ENCODE results near the gene CCT7. TPM values are rescaled to one million over a fixed set of nuclear protein-coding genes. Genes with fewer than 3 reads are reported as not detected.

The CCT7 gene
- total RNA-seq, 1 donor from 2014 or later: 446 TPM

GRCh38 chr2:73291461-73292315 is 57.6 kb downstream of the CCT7 start:
- DNase-seq (ENCODE audit: low read depth, low spot score): no peak
- Mint-ChIP-seq H3K4me1 (peaks cover 7% of the 10 kb centered on the region), H3K27ac (ENCODE audit: unreplicated experiment) (no peak overlapping the region), H3K36me3 (ENCODE audit: low read depth) (no peaks in the 10 kb centered on the region), H3K4me3 (peak overlapping the region; percentile 39), H3K27me3 (ENCODE audit: low read depth) (peaks cover 98% of the 10 kb centered on the region), H3K9me3 (no peaks in the 10 kb centered on the region)
- peak; percentile 39 for TF ChIP-seq CTCF (conservative IDR thresholded peaks at IDR 0.05)

GRCh38 chr2:73292316-73292905 is 58.3 kb downstream of the CCT7 start:
- no peak for DNase-seq (ENCODE audit: low read depth, low spot score)
- Mint-ChIP-seq H3K9me3 (no peaks in the 10 kb centered on the region), H3K4me3 (no peak overlapping the region), H3K27ac (ENCODE audit: unreplicated experiment) (no peak overlapping the region), H3K36me3 (ENCODE audit: low read depth) (no peaks in the 10 kb centered on the region), H3K4me1 (peaks cover 10% of the 10 kb centered on the region), H3K27me3 (ENCODE audit: low read depth) (peaks cover 98% of the 10 kb centered on the region)
- TF ChIP-seq CTCF (conservative IDR thresholded peaks at IDR 0.05): no peak

- peaks cover 12% of the 10 kb centered on the region for H3K4me1 Mint-ChIP-seq
- H3K27me3 Mint-ChIP-seq (ENCODE audit: low read depth): peaks cover 98% of the 10 kb centered on the region
- no peaks in the 10 kb centered on the region for H3K36me3 Mint-ChIP-seq (ENCODE audit: low read depth)
- no peak for TF ChIP-seq CTCF (conservative IDR thresholded peaks at IDR 0.05)
- no peak overlapping the region for H3K27ac Mint-ChIP-seq (ENCODE audit: unreplicated experiment)
- H3K9me3 Mint-ChIP-seq: no peaks in the 10 kb centered on the region
- H3K4me3 Mint-ChIP-seq: no peak overlapping the region
- no peak for DNase-seq (ENCODE audit: low read depth, low spot score)
Measured at GRCh38 chr2:73292906-73293533, 58.9 kb downstream of the CCT7 start.

DNA sequence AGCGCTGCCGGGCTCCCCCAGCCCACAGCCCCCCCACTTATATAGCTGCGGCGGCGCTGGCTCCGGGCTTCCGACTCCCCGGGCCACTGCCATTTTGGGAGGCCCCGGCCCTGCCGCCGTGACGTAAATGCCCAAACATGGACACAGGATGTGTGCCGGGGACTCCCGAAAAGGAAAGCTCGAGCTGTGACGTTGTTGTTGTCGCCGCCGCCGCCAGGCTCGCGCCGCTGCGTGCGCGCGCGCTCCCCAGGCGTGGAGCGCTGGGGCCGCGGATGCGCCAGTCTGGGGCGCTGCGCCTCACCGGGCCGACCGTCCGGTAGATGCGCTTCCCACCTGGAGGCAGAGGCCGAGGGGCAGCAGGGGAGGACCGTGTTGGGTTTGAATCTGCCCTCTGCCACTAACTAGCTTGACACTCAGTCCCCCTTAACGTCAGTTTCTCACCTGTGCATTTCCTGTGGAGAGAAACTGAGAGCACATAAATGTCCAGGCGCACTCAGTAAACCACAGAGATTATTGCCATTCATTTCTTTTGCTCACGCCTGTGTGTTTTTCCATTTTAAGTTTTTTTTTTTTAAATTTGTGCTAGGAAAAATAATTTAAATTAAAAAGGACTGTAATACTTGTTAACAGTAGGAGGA is 59.5 kb downstream of the CCT7 start, which contains the start of gene EGR4:
Gene EGR4, minus strand, starts transcription at position 15 of the 638 bp plus-strand sequence. CDS start 231 bp downstream, outside the sequence.
- Mint-ChIP-seq H3K4me1 (peaks cover 12% of the 10 kb centered on the region), H3K36me3 (ENCODE audit: low read depth) (no peaks in the 10 kb centered on the region), H3K27me3 (ENCODE audit: low read depth) (peaks cover 97% of the 10 kb centered on the region), H3K27ac (ENCODE audit: unreplicated experiment) (no peak within 1 kb of the TSS), H3K4me3 (peak within 1 kb of the TSS; percentile 25), H3K9me3 (no peaks in the 10 kb centered on the region)
- peak; percentile 36 for DNase-seq (ENCODE audit: low read depth, low spot score)
- peak; percentile 20 for TF ChIP-seq CTCF (conservative IDR thresholded peaks at IDR 0.05)

DNA sequence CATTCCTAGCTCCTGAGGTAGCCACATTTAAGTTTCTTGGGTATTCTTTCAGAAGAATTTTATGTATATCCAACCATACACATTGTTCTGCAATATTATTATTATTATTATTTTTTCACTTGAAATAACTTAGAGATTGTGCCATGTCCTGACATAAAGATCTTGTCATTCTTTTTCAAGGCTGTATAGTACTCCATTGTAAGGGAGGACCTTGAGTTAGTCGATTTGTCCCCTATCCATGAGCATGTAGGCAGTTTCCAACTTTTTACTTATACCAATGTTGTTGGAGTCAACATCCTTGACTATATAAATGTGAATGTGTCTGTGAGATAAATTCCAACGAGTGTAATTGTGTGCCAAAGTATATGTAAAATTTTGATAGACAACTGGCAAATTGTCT is 60.1 kb downstream of the CCT7 start:
- DNase-seq (ENCODE audit: low read depth, low spot score): no peak
- Mint-ChIP-seq H3K4me3 (no peak overlapping the region), H3K27me3 (ENCODE audit: low read depth) (peaks cover 96% of the 10 kb centered on the region), H3K9me3 (no peaks in the 10 kb centered on the region), H3K36me3 (ENCODE audit: low read depth) (no peaks in the 10 kb centered on the region), H3K27ac (ENCODE audit: unreplicated experiment) (no peak overlapping the region), H3K4me1 (peaks cover 12% of the 10 kb centered on the region)
- no peak for TF ChIP-seq CTCF (conservative IDR thresholded peaks at IDR 0.05)
